Stimulated activated CD4-positive, alpha-beta T cell treated with anti-CD3 and anti-CD28 coated beads, Interleukin-4, amount 100 ng/mL, for 24 hours (primary cell): Measurements from ENCODE around the gene C1orf159.

Source experiments
- DNase-seq: peaks from one replicate; pipeline ENCODE4 v3.0.0-alpha.2; 2020

The C1orf159 gene

GRCh38 chr1:1090424-1091343 is 25.2 kb downstream of the C1orf159 start:
- no peak for DNase-seq

GRCh38 chr1:1089731-1090423 is 26.0 kb downstream of the C1orf159 start:
- DNase-seq, result no peak

GRCh38 chr1:1088801-1089680 is 26.8 kb downstream of the C1orf159 start:
- no peak for DNase-seq

- no peak for DNase-seq
Measured at GRCh38 chr1:1088029-1088800, 27.7 kb downstream of the C1orf159 start.

- DNase-seq, result no peak
Measured at GRCh38 chr1:1087351-1088028, 28.4 kb downstream of the C1orf159 start.

GRCh38 chr1:1086911-1087341 is 29.0 kb downstream of the C1orf159 start:
- no peak for DNase-seq

GRCh38 chr1:1085911-1086841 is 29.7 kb downstream of the C1orf159 start:
- no peak for DNase-seq

- no peak for DNase-seq
Measured at GRCh38 chr1:1085171-1085841, 30.6 kb downstream of the C1orf159 start.

GRCh38 chr1:1084372-1085170 is 31.3 kb downstream of the C1orf159 start:
- DNase-seq, result no peak

GRCh38 chr1:1083416-1084371 is 32.2 kb downstream of the C1orf159 start:
- DNase-seq, result no peak

GRCh38 chr1:1082776-1083415 is 33.0 kb downstream of the C1orf159 start:
- DNase-seq, result no peak

- no peak for DNase-seq
Measured at GRCh38 chr1:1082239-1082775, 33.6 kb downstream of the C1orf159 start.

GRCh38 chr1:1081311-1082238 is 34.3 kb downstream of the C1orf159 start:
- DNase-seq, result no peak

- DNase-seq, result no peak
Measured at GRCh38 chr1:1080951-1081310, 35.0 kb downstream of the C1orf159 start.

GRCh38 chr1:1080122-1080757 is 35.6 kb downstream of the C1orf159 start:
- DNase-seq, result no peak
